KMS-11 (cell line): ENCODE data around the gene TTC21B.
"Not testable (repeated sequence)": the region's sequence is repeated elsewhere in the genome, so short reads cannot be mapped to it uniquely, and the experiment has no call there.

Experiments used
- H2AFZ ChIP-seq: fragments of 200-600 bp; sonication (generic); 2 replicates; pipeline ENCODE4 v1.6.1; 2016; ENCODE audit warnings: antibody characterized with exemption, mixed run types, low read depth
- H3K27ac ChIP-seq: fragments of 200-600 bp; sonication (generic); 2 replicates; pipeline ENCODE4 v1.6.1; 2016; ENCODE audit warnings: mild to moderate bottlenecking, mixed run types
- H3K27me3 ChIP-seq: fragments of 200-600 bp; sonication (generic); 2 replicates; pipeline ENCODE4 v1.6.1; 2017; ENCODE audit warnings: mild to moderate bottlenecking, low read depth, mixed run types, moderate library complexity; ENCODE audit not compliant: insufficient read depth
- H3K36me3 ChIP-seq: fragments of 200-600 bp; sonication (generic); 2 replicates; pipeline ENCODE4 v1.6.1; 2017; ENCODE audit warnings: mild to moderate bottlenecking, mixed run types; ENCODE audit not compliant: insufficient read depth
- H3K4me1 ChIP-seq: fragments of 200-600 bp; sonication (generic); 2 replicates; pipeline ENCODE4 v1.6.1; 2016; ENCODE audit warnings: mild to moderate bottlenecking, low read depth, mixed run types; ENCODE audit not compliant: poor library complexity, severe bottlenecking
- H3K4me2 ChIP-seq: fragments of 200-600 bp; sonication (generic); 2 replicates; pipeline ENCODE4 v1.7.0; 2016; ENCODE audit warnings: mild to moderate bottlenecking, mixed run types
- H3K4me3 ChIP-seq: fragments of 200-600 bp; sonication (generic); IDR thresholded peaks from 2 replicates; pipeline ENCODE4 v1.6.1; 2017; ENCODE audit warnings: low read depth, low read length, mixed read lengths; ENCODE audit not compliant: insufficient read depth
- H3K79me2 ChIP-seq: fragments of 200-600 bp; sonication (generic); 2 replicates; pipeline ENCODE4 v1.6.1; 2016; ENCODE audit warnings: low read depth, mixed run types; ENCODE audit not compliant: insufficient read depth
- H3K9ac ChIP-seq: fragments of 200-600 bp; sonication (generic); 2 replicates; pipeline ENCODE4 v1.6.1; 2016; ENCODE audit warnings: mild to moderate bottlenecking, mixed run types
- H4K20me1 ChIP-seq: fragments of 200-600 bp; sonication (generic); 2 replicates; pipeline ENCODE4 v1.6.1; 2016; ENCODE audit warnings: mild to moderate bottlenecking, mixed run types; ENCODE audit not compliant: insufficient read depth
- TF ChIP-seq, protein P1 (sequence below): fragments of 200-600 bp; sonication (generic); conservative IDR thresholded peaks from 2 replicates; pipeline ENCODE4 v1.6.1; 2017; ENCODE audit warnings: low read depth, mild to moderate bottlenecking, antibody characterized with exemption, low read length, moderate library complexity, mixed read lengths

TTC21B gene

DNA sequence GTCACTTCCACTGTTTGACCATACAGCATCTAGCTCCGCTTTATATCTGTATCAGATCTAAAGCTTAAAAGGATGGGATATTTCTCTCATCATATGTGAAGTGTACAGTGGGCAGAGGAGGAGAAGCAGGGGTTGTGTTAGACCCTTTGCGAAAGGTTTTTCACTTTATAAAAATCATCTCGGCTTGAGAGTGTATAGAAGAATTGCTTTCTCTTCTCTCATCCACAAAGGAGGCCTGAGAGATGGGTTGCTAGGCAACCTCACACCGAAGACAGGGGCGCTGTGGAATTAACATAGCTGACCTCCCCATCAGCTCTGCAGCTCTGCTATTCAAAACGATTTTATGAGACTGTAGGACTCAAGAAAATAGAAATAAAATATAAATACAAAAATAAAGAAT, 89.3 kb downstream of the TTC21B start:
- H3K27me3 ChIP-seq, result no peaks in the 10 kb centered on the region
- H3K4me1 ChIP-seq, result no peaks in the 10 kb centered on the region
- H3K4me3 ChIP-seq, result no peak overlapping the region
- no peak overlapping the region for H3K27ac ChIP-seq
- no peak overlapping the region for H2AFZ ChIP-seq
- no peaks in the 10 kb centered on the region for H3K79me2 ChIP-seq
- no peak overlapping the region for H3K4me2 ChIP-seq
- H4K20me1 ChIP-seq, result no peaks in the 10 kb centered on the region
- H3K9ac ChIP-seq, result no peak overlapping the region
- TF ChIP-seq, protein P1, sequence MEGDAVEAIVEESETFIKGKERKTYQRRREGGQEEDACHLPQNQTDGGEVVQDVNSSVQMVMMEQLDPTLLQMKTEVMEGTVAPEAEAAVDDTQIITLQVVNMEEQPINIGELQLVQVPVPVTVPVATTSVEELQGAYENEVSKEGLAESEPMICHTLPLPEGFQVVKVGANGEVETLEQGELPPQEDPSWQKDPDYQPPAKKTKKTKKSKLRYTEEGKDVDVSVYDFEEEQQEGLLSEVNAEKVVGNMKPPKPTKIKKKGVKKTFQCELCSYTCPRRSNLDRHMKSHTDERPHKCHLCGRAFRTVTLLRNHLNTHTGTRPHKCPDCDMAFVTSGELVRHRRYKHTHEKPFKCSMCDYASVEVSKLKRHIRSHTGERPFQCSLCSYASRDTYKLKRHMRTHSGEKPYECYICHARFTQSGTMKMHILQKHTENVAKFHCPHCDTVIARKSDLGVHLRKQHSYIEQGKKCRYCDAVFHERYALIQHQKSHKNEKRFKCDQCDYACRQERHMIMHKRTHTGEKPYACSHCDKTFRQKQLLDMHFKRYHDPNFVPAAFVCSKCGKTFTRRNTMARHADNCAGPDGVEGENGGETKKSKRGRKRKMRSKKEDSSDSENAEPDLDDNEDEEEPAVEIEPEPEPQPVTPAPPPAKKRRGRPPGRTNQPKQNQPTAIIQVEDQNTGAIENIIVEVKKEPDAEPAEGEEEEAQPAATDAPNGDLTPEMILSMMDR, result no peak
- H3K36me3 ChIP-seq, result no peaks in the 10 kb centered on the region

DNA sequence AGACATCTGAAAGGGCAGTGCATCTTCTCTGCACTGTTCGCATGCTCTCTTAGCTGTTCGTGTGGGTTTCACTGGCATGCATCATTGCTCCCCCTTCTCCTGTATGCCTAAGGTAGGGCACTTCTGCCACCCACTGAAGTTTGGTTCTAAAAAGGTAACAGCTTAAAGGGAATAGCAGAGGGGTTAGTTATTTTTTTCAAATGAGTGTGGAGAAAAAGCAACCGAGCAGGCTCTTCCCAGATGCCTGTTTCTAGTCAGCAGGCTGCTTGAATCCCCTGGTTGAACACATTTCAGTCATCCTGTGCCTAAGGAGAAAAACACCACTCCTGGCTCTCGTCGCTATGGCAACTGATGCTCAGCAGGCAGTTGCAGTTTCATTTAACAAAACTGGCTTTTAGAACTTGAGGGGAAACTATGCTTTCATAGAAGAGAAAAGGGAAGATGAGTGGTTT, 89.7 kb downstream of the TTC21B start:
- no peaks in the 10 kb centered on the region for H3K79me2 ChIP-seq
- no peak overlapping the region for H2AFZ ChIP-seq
- H3K27me3 ChIP-seq, result no peaks in the 10 kb centered on the region
- no peak overlapping the region for H3K9ac ChIP-seq
- no peaks in the 10 kb centered on the region for H3K4me1 ChIP-seq
- TF ChIP-seq, protein P1, result no peak
- no peak overlapping the region for H3K27ac ChIP-seq
- no peaks in the 10 kb centered on the region for H3K36me3 ChIP-seq
- H3K4me2 ChIP-seq, result no peak overlapping the region
- H4K20me1 ChIP-seq, result no peaks in the 10 kb centered on the region
- no peak overlapping the region for H3K4me3 ChIP-seq

DNA sequence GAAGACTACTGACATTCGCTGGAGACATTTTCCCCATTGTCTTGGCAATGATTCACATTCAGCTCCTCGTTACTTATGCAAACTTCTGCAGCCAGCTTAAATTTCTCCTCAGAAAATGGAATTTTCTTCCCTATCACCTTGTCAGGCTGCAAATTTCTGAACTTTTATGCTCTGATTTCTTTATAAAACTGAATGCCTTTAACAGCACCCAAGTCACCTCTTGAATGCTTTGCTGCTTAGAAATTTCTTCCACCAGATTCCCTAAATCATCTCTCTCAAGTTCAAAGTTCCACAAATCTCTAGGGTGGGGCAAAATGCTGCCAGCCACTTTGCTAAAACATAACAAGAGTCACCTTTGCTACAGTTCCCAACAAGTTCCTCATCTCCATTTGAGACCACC, 92.5 kb downstream of the TTC21B start:
- H3K27me3 ChIP-seq, H4K20me1 ChIP-seq, H3K27ac ChIP-seq, H3K36me3 ChIP-seq, H2AFZ ChIP-seq, H3K4me3 ChIP-seq, H3K9ac ChIP-seq, H3K79me2 ChIP-seq, H3K4me1 ChIP-seq, H3K4me2 ChIP-seq: not testable (repeated sequence)

DNA sequence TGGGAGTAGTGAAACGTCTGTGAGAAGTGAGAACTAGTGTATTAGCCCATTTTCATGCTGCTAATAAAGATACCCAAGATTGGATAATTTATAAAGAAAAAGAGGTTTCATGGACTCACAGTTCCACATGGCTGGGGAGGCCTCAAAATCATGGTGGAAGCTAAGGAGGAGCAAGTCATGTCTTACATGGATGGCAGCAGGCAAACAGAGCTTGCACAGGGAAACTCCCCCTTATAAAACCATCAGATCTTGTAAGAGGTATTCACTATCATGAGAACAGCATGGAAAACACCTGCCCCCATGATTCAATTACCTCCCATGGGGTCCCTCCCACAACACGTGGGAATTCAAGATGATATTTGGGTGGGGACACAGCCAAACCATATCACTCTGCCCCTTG, 93.9 kb downstream of the TTC21B start:
- H3K4me3 ChIP-seq, H3K27ac ChIP-seq: not testable (repeated sequence)

DNA sequence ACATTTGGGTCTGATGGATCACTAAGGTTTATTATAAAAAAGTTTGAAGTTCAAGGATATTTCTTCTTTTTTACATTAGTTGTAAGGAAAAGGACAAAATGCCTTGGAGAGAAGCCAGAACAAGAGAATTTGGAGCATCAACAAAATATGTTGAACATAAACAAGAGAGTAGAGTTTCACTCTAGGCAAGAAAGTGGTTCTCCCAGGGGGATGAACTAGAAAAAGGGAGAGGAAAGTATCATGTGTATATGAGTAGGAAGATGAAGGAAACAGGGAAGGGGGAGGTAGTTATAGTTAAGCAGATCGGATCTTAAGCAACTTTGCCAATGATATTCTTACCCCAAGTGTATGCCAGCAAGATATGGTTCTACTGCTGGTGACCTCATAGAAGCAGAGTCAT, 95.7 kb downstream of the TTC21B start:
- H3K79me2 ChIP-seq, result no peaks in the 10 kb centered on the region
- H3K4me3 ChIP-seq, result no peak overlapping the region
- no peak overlapping the region for H3K4me2 ChIP-seq
- no peaks in the 10 kb centered on the region for H4K20me1 ChIP-seq
- no peak overlapping the region for H3K27ac ChIP-seq
- TF ChIP-seq, protein P1, result no peak
- no peaks in the 10 kb centered on the region for H3K4me1 ChIP-seq
- no peaks in the 10 kb centered on the region for H3K36me3 ChIP-seq
- H3K9ac ChIP-seq, result no peak overlapping the region
- H2AFZ ChIP-seq, result no peak overlapping the region
- no peaks in the 10 kb centered on the region for H3K27me3 ChIP-seq

More for the DNA sequence above, 93.9 kb downstream of the TTC21B start:
- not testable (repeated sequence) for H3K36me3 ChIP-seq, H3K4me1 ChIP-seq, H3K9ac ChIP-seq, H2AFZ ChIP-seq, H3K27me3 ChIP-seq, H3K4me2 ChIP-seq, H4K20me1 ChIP-seq, H3K79me2 ChIP-seq
